ENCODE results near the gene PRAMEF15. TPM values are rescaled to one million over a fixed set of nuclear protein-coding genes. Genes with fewer than 3 reads are reported as not detected.
"Not testable (repeated sequence)": the region's sequence is repeated elsewhere in the genome, so short reads cannot be mapped to it uniquely, and the experiment has no call there.

Gene PRAMEF15
- total RNA-seq, 1 donor from 2014 or later = not detected

GRCh38 chr1:13356774-13357173 lies 41.4 kb downstream of the PRAMEF15 start:
- H3K4me3 ChIP-seq; DNase-seq; H3K27me3 ChIP-seq (ENCODE audit: low read depth); ATAC-seq; H3K36me3 ChIP-seq; intact Hi-C loops (cut with DNase I); H3K9me3 ChIP-seq; H3K4me1 ChIP-seq; H3K27ac ChIP-seq: not testable (repeated sequence)
- TF ChIP-seq CTCF (IDR thresholded peaks at IDR 0.05) = peak; percentile 54

- intact Hi-C loops (cut with DNase I); ATAC-seq; H3K4me3 ChIP-seq; H3K27ac ChIP-seq; H3K9me3 ChIP-seq; H3K27me3 ChIP-seq (ENCODE audit: low read depth); H3K36me3 ChIP-seq; DNase-seq; H3K4me1 ChIP-seq: not testable (repeated sequence)
Measured at GRCh38 chr1:13362364-13362763, 47.0 kb downstream of the PRAMEF15 start.

GRCh38 chr1:13364928-13365327 lies 49.5 kb downstream of the PRAMEF15 start:
- DNase-seq; intact Hi-C loops (cut with DNase I); H3K4me1 ChIP-seq; H3K27ac ChIP-seq; H3K4me3 ChIP-seq; H3K9me3 ChIP-seq; H3K27me3 ChIP-seq (ENCODE audit: low read depth); H3K36me3 ChIP-seq: not testable (repeated sequence)
- ATAC-seq = peak; percentile 77 to 79

DNA sequence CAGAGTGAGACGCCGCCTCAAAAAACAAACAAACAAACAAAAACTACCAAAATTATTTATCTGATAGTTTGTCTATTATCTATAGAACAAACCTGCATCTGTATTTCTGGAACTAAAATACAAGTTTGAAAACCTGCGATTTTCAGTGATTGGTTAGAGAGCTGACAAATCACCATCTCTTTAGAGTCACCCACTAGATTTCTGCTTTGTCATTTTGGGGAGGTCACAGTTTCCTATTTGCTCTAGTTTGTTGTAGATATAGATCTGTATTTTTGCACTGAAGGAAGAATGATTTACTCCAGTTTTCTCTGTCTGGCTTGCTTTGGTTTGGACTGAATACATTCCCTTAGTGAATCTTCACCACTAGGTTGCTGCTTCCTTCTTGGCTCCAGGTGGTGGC lies 51.2 kb downstream of the PRAMEF15 start:
- DNase-seq; H3K4me1 ChIP-seq; H3K36me3 ChIP-seq; H3K27me3 ChIP-seq (ENCODE audit: low read depth); H3K4me3 ChIP-seq; intact Hi-C loops (cut with DNase I); H3K27ac ChIP-seq; ATAC-seq; H3K9me3 ChIP-seq: not testable (repeated sequence)

GRCh38 chr1:13368544-13368943 lies 53.2 kb downstream of the PRAMEF15 start:
- DNase-seq; H3K36me3 ChIP-seq; H3K27me3 ChIP-seq (ENCODE audit: low read depth); intact Hi-C loops (cut with DNase I); H3K27ac ChIP-seq; H3K9me3 ChIP-seq; H3K4me1 ChIP-seq; ATAC-seq; H3K4me3 ChIP-seq: not testable (repeated sequence)

Other genes with a start within 250 kb of the PRAMEF15 start
- gene PRAMEF25, start 244.8 kb upstream of the PRAMEF15 start, total RNA-seq = not detected
- not detected for gene HNRNPCL2, start 198.7 kb upstream of the PRAMEF15 start, total RNA-seq
- gene PRAMEF26, start 159.6 kb upstream of the PRAMEF15 start, total RNA-seq = not detected
- not detected for gene HNRNPCL4, start 149.9 kb upstream of the PRAMEF15 start, total RNA-seq
- not detected for gene PRAMEF9, start 143.7 kb upstream of the PRAMEF15 start, total RNA-seq
- gene PRAMEF13, start 114.2 kb upstream of the PRAMEF15 start, total RNA-seq = not detected
- gene PRAMEF18, start 89.4 kb upstream of the PRAMEF15 start, total RNA-seq = not detected
- gene PRAMEF5, start 61.4 kb upstream of the PRAMEF15 start, total RNA-seq = not detected
- gene PRAMEF8, start 30.4 kb upstream of the PRAMEF15 start, total RNA-seq = not detected
- not detected for gene PRAMEF33, start 12.0 kb upstream of the PRAMEF15 start, total RNA-seq
- not detected for gene PRAMEF14, start 31.6 kb downstream of the PRAMEF15 start, total RNA-seq
- gene PRAMEF19, start 56.4 kb downstream of the PRAMEF15 start, total RNA-seq = not detected
- gene PRAMEF17, start 74.1 kb downstream of the PRAMEF15 start, total RNA-seq = not detected
- gene PRAMEF20, start 94.9 kb downstream of the PRAMEF15 start, total RNA-seq = not detected
- not detected for gene LRRC38, start 198.4 kb downstream of the PRAMEF15 start, total RNA-seq